PC-3 (cell line): Measurements from ENCODE around the gene LNX1. TPM values are rescaled to one million over a fixed set of nuclear protein-coding genes. Genes with fewer than 3 reads are reported as not detected.

Experiments used
- ATAC-seq: fragments of 200-7000 bp; cut with Tn5 transposase; 2 replicates; pipeline ENCODE4 v1.9.1; 2020; ENCODE audit warnings: mild to moderate bottlenecking, moderate library complexity
- BruUV-seq: library from RNA; stranded (reverse); fragments of 400-500 nt; replicated peaks from 2 replicates; lab custom pipeline; 2021; lab: Mats Ljungman, UMichigan
- CTCF ChIA-PET: fragments of 300-600 bp; sonication (Branson Sonifier 250); formaldehyde crosslinking; loops from one replicate; lab custom pipeline; 2022; ENCODE audit warnings: antibody characterized with exemption; lab: Charles Lee
- POLR2A ChIA-PET: fragments of 300-600 bp; sonication (Branson Sonifier 250); formaldehyde crosslinking; loops from one replicate; lab custom pipeline; 2022; ENCODE audit warnings: antibody characterized with exemption; ENCODE audit not compliant: unreplicated experiment; lab: Charles Lee
- DNase-seq: peaks from one replicate; pipeline ENCODE4 v3.0.0-alpha.2; 2015
- H2AFZ ChIP-seq: fragments of 300-600 bp; sonication (generic); 2 replicates; pipeline ENCODE4 v1.6.0; 2016; ENCODE audit warnings: antibody characterized with exemption, low read length
- H3F3A ChIP-seq: fragments of 300-600 bp; sonication (generic); one replicate; pipeline ENCODE4 v1.6.0; 2017; ENCODE audit warnings: antibody characterized with exemption, low read length, control low read depth, mild to moderate bottlenecking; ENCODE audit not compliant: unreplicated experiment
- H3K27ac ChIP-seq: fragments of 300-600 bp; sonication (generic); 2 replicates; pipeline ENCODE4 v1.5.1; 2016; ENCODE audit warnings: mild to moderate bottlenecking, low read length
- H3K27me3 ChIP-seq: fragments of 300-600 bp; sonication (generic); 2 replicates; pipeline ENCODE4 v1.6.1; 2016; ENCODE audit warnings: low read length, mixed read lengths
- H3K36me3 ChIP-seq: fragments of 300-600 bp; sonication (generic); 2 replicates; pipeline ENCODE4 v1.6.1; 2016; ENCODE audit warnings: low read depth, mixed run types, low read length, mixed read lengths
- H3K4me1 ChIP-seq: fragments of 300-600 bp; sonication (generic); 2 replicates; pipeline ENCODE4 v1.5.1; 2016; ENCODE audit warnings: low read length; ENCODE audit not compliant: insufficient read depth
- H3K4me2 ChIP-seq: fragments of 300-600 bp; sonication (generic); 2 replicates; pipeline ENCODE4 v1.6.0; 2016; ENCODE audit warnings: low read length
- H3K4me3 ChIP-seq: fragments of 300-600 bp; sonication (generic); 2 replicates; pipeline ENCODE4 v1.5.1; 2016; ENCODE audit warnings: mild to moderate bottlenecking, low read length, mixed read lengths
- H3K79me2 ChIP-seq: fragments of 300-600 bp; sonication (generic); 2 replicates; pipeline ENCODE4 v1.6.1; 2017; ENCODE audit warnings: low read length, mixed read lengths
- H3K9ac ChIP-seq: fragments of 300-600 bp; sonication (generic); 2 replicates; pipeline ENCODE4 v1.6.0; 2016; ENCODE audit warnings: mild to moderate bottlenecking, low read length
- H3K9me2 ChIP-seq: fragments of 300-600 bp; sonication (generic); replicated peaks from 2 replicates; pipeline ENCODE4 v1.6.1; 2016; ENCODE audit warnings: mixed run types, low read length, mixed read lengths
- H3K9me3 ChIP-seq: fragments of 300-600 bp; sonication (generic); 2 replicates; pipeline ENCODE4 v1.6.1; 2016; ENCODE audit warnings: low read length, mixed read lengths
- H4K20me1 ChIP-seq: fragments of 300-600 bp; sonication (generic); 2 replicates; pipeline ENCODE4 v1.6.1; 2016; ENCODE audit warnings: low read length, mixed read lengths
- CTCF ChIP-seq: fragments of 300-600 bp; sonication (generic); conservative IDR thresholded peaks from 2 replicates; pipeline ENCODE4 v1.5.1; 2017; ENCODE audit warnings: antibody characterized with exemption, low read depth, mild to moderate bottlenecking, low read length
- EZH2 ChIP-seq: fragments of 300-600 bp; sonication (generic); IDR thresholded peaks from one replicate; pipeline ENCODE4 v1.6.1; 2017; ENCODE audit warnings: antibody characterized with exemption, mild to moderate bottlenecking, low read length; ENCODE audit not compliant: unreplicated experiment
- EZH2phosphoT487 ChIP-seq: fragments of 300-600 bp; sonication (generic); IDR thresholded peaks from 2 replicates; pipeline ENCODE4 v1.6.1; 2018; ENCODE audit warnings: mild to moderate bottlenecking, antibody characterized with exemption, low read length, borderline replicate concordance
- intact Hi-C: fragments of 100-400 bp; cut with micrococcal nuclease; formaldehyde crosslinking; loops from 2 replicates; pipeline ENCODE4 v1.9.0; 2023
- total RNA-seq: library from RNA; depleted of rRNA; stranded (reverse); fragments of >200 nt; gene quantifications from 2 replicates; pipeline ENCODE4 v1.2.3, GENCODE V29; 2014

LNX1 gene
- total RNA-seq, 1 experiment from 2014 or later = 2.8 TPM

- Histone ChIP-seq H3K27ac (no peak overlapping the region), H3K9ac (no peak overlapping the region), H3K4me2 (no peak overlapping the region), H3F3A (no peaks in the 10 kb centered on the region), H3K4me3 (no peak overlapping the region), H3K27me3 (no peaks in the 10 kb centered on the region), H3K9me2 (no peaks in the 10 kb centered on the region), H3K4me1 (peaks cover 11% of the 10 kb centered on the region; the same call in 1 of the 2 replicates), H2AFZ (no peak overlapping the region), H3K9me3 (no peaks in the 10 kb centered on the region), H3K79me2 (no peaks in the 10 kb centered on the region), H4K20me1 (no peaks in the 10 kb centered on the region), H3K36me3 (no peaks in the 10 kb centered on the region)
- ChIA-PET CTCF (no interaction called here), POLR2A (no interaction called here)
- ATAC-seq (no peak), DNase-seq (no peak)
- BruUV-seq = no TSS peak
- intact Hi-C loops = no loop called here
- TF ChIP-seq CTCF (no peak), EZH2phosphoT487 (no peak), EZH2 (no peak)
Observed at GRCh38 chr4:53512608-53513007, 78.7 kb downstream of the LNX1 start.

- no peak for ATAC-seq
- Histone ChIP-seq H4K20me1 (no peaks in the 10 kb centered on the region), H3K9ac (no peak overlapping the region), H3K79me2 (no peaks in the 10 kb centered on the region), H3K9me3 (no peaks in the 10 kb centered on the region), H3K27ac (no peak overlapping the region), H3K4me1 (peaks cover 11% of the 10 kb centered on the region; the same call in 1 of the 2 replicates), H3K36me3 (no peaks in the 10 kb centered on the region), H3F3A (no peaks in the 10 kb centered on the region), H2AFZ (no peak overlapping the region), H3K27me3 (no peaks in the 10 kb centered on the region), H3K4me2 (no peak overlapping the region), H3K4me3 (no peak overlapping the region), H3K9me2 (no peaks in the 10 kb centered on the region)
- intact Hi-C loops = no loop called here
- TF ChIP-seq EZH2 = no peak
- TF ChIP-seq CTCF = no peak
- TF ChIP-seq EZH2phosphoT487 = no peak
- no TSS peak for BruUV-seq
- CTCF ChIA-PET = interaction anchor here (0.5 kb wide), 1 partner anchor 420 kb away, joined by 3 read pairs; no protein-coding TSS in a partner anchor
- no peak for DNase-seq
- POLR2A ChIA-PET = no interaction called here
Observed at GRCh38 chr4:53511014-53511413, 80.3 kb downstream of the LNX1 start.

- H4K20me1 ChIP-seq = no peaks in the 10 kb centered on the region
- H3K4me3 ChIP-seq = no peak overlapping the region
- no peak overlapping the region for H2AFZ ChIP-seq
- no peaks in the 10 kb centered on the region for H3K27me3 ChIP-seq
- DNase-seq = no peak
- no peaks in the 10 kb centered on the region for H3K36me3 ChIP-seq
- ChIA-PET CTCF (no interaction called here), POLR2A (no interaction called here)
- H3F3A ChIP-seq = no peaks in the 10 kb centered on the region
- H3K27ac ChIP-seq = no peak overlapping the region
- ATAC-seq = no peak
- TF ChIP-seq EZH2 (no peak), EZH2phosphoT487 (no peak), CTCF (no peak)
- no peak overlapping the region for H3K9ac ChIP-seq
- no peaks in the 10 kb centered on the region for H3K9me3 ChIP-seq
- H3K79me2 ChIP-seq = no peaks in the 10 kb centered on the region
- H3K9me2 ChIP-seq = no peaks in the 10 kb centered on the region
- intact Hi-C loops = no loop called here
- H3K4me2 ChIP-seq = no peak overlapping the region
- peaks cover 11% of the 10 kb centered on the region; the same call in 1 of the 2 replicates for H3K4me1 ChIP-seq
- no TSS peak for BruUV-seq
Observed at GRCh38 chr4:53510321-53510720, 81.0 kb downstream of the LNX1 start.
